Gastroesophageal sphincter (tissue), 3 donors: Measurements from ENCODE around the gene GZF1.

Experiments used
- CTCF ChIP-seq, 4 experiments: fragments of 200-600 bp in 2 of 4; fragments of 450-650 bp in 2 of 4; sonication (generic) in 1 of 4; IDR thresholded peaks; one replicate each; pipeline ENCODE4 v1.5.1; 2017 to 2019; ENCODE audit warnings: antibody characterized with exemption in 4 of 4, mild to moderate bottlenecking in 2 of 4, moderate library complexity in 2 of 4
- POLR2A ChIP-seq, 2 donors: fragments of 450-650 bp; IDR thresholded peaks; one replicate each; pipeline ENCODE4 v1.6.1; 2017; ENCODE audit warnings: antibody characterized with exemption in 2 of 2, mild to moderate bottlenecking in 2 of 2, moderate library complexity in 1 of 2
- POLR2AphosphoS5 ChIP-seq: sonication (generic); formaldehyde crosslinking; IDR thresholded peaks from one replicate; pipeline ENCODE4 v1.6.1; 2017; ENCODE audit warnings: antibody characterized with exemption

DNA sequence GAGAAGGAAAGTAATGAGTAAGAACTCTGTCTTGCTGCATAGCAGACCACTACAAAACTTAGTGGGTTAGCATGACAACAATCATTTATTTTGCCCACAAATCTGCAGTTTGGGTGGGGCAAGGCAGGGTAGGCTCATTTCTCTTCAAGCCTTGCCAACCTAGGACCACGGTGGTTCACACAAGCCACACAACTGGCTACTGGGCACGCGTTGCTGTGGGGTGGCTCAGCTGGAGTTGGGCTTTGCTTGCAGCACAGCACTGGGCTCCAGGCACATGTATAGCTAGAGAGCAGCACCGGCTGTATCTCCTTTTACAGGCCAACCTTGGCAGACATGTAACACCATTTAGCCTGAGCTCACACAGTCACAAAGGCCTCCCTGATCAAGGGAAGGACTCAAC, 16.0 kb upstream of the GZF1 start:
- TF ChIP-seq CTCF (IDR thresholded peaks at IDR 0.05) (no peak), POLR2A (IDR thresholded peaks at IDR 0.05) (no peak), POLR2AphosphoS5 (no peak)
